Activated CD4-positive, alpha-beta T cell treated with anti-CD3 and anti-CD28 coated beads for 48 hours (primary cell): Measurements from ENCODE around the gene IFNB1.

ENCODE experiments used
- DNase-seq: peaks from one replicate; pipeline ENCODE4 v3.0.0-alpha.2; 2020

The IFNB1 gene

GRCh38 chr9:21060919-21061561 is 16.7 kb downstream of the IFNB1 start:
- DNase-seq = no peak

- no peak for DNase-seq
Observed at GRCh38 chr9:21056931-21057330, 20.8 kb downstream of the IFNB1 start.

- no peak for DNase-seq
Observed at GRCh38 chr9:21053851-21054250, 23.9 kb downstream of the IFNB1 start.

GRCh38 chr9:21047281-21047691 is 30.5 kb downstream of the IFNB1 start:
- DNase-seq = no peak

- DNase-seq = no peak
Observed at GRCh38 chr9:21043841-21044240, 33.9 kb downstream of the IFNB1 start.

- DNase-seq = no peak
Observed at GRCh38 chr9:21042466-21042865, 35.3 kb downstream of the IFNB1 start.

- no peak for DNase-seq
Observed at GRCh38 chr9:21039302-21039701, 38.4 kb downstream of the IFNB1 start.

GRCh38 chr9:21037278-21037677 is 40.5 kb downstream of the IFNB1 start:
- no peak for DNase-seq

GRCh38 chr9:21031808-21032183 is 45.9 kb downstream of the IFNB1 start:
- no peak for DNase-seq

GRCh38 chr9:21031091-21031807 is 46.5 kb downstream of the IFNB1 start, which contains the start of gene HACD4:
Gene HACD4, minus strand, starts transcription at chr9:21031640. Its CDS starts 50 bp downstream, at chr9:21031590.
- DNase-seq = peak; percentile 70

GRCh38 chr9:21030389-21031035 is 47.2 kb downstream of the IFNB1 start:
- peak; percentile 30 for DNase-seq

GRCh38 chr9:21029661-21030060 is 48.1 kb downstream of the IFNB1 start:
- no peak for DNase-seq

- no peak for DNase-seq
Observed at GRCh38 chr9:21028466-21028865, 49.3 kb downstream of the IFNB1 start.

GRCh38 chr9:21027295-21027694 is 50.4 kb downstream of the IFNB1 start:
- DNase-seq = no peak
